Measurements from ENCODE around the gene ZBTB7C. TPM values are rescaled to one million over a fixed set of nuclear protein-coding genes. Genes with fewer than 3 reads are reported as not detected.

The ZBTB7C gene
- total RNA-seq, 1 donor from 2014 or later: 2.7 TPM

GRCh38 chr18:48159816-48160215 lies 249.4 kb downstream of the ZBTB7C start:
- Histone ChIP-seq H3K4me1 (peaks cover 28% of the 10 kb centered on the region), H3K9me3 (replicated peaks) (no peaks in the 10 kb centered on the region), H3K27me3 (ENCODE audit: low read depth) (no peaks in the 10 kb centered on the region), H3K4me3 (no peak overlapping the region), H3K27ac (replicated peaks) (no peak overlapping the region), H3K36me3 (no peaks in the 10 kb centered on the region)
- TF ChIP-seq, protein P1, sequence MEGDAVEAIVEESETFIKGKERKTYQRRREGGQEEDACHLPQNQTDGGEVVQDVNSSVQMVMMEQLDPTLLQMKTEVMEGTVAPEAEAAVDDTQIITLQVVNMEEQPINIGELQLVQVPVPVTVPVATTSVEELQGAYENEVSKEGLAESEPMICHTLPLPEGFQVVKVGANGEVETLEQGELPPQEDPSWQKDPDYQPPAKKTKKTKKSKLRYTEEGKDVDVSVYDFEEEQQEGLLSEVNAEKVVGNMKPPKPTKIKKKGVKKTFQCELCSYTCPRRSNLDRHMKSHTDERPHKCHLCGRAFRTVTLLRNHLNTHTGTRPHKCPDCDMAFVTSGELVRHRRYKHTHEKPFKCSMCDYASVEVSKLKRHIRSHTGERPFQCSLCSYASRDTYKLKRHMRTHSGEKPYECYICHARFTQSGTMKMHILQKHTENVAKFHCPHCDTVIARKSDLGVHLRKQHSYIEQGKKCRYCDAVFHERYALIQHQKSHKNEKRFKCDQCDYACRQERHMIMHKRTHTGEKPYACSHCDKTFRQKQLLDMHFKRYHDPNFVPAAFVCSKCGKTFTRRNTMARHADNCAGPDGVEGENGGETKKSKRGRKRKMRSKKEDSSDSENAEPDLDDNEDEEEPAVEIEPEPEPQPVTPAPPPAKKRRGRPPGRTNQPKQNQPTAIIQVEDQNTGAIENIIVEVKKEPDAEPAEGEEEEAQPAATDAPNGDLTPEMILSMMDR (IDR thresholded peaks at IDR 0.05; ENCODE audit: borderline replicate concordance): no peak
- no peak for DNase-seq
- intact Hi-C loops (cut with micrococcal nuclease): no loop called here

- Histone ChIP-seq H3K27ac (replicated peaks) (no peak overlapping the region), H3K4me3 (no peak overlapping the region), H3K27me3 (ENCODE audit: low read depth) (no peaks in the 10 kb centered on the region), H3K36me3 (no peaks in the 10 kb centered on the region), H3K4me1 (peaks cover 27% of the 10 kb centered on the region), H3K9me3 (replicated peaks) (no peaks in the 10 kb centered on the region)
- intact Hi-C loops (cut with micrococcal nuclease): no loop called here
- TF ChIP-seq, protein P1 (IDR thresholded peaks at IDR 0.05; ENCODE audit: borderline replicate concordance): no peak
- no peak for DNase-seq
Measured at GRCh38 chr18:48158721-48159120, 250.5 kb downstream of the ZBTB7C start.

- TF ChIP-seq, protein P1 (IDR thresholded peaks at IDR 0.05; ENCODE audit: borderline replicate concordance): no peak
- Histone ChIP-seq H3K27me3 (ENCODE audit: low read depth) (no peaks in the 10 kb centered on the region), H3K9me3 (replicated peaks) (no peaks in the 10 kb centered on the region), H3K27ac (replicated peaks) (no peak overlapping the region), H3K36me3 (no peaks in the 10 kb centered on the region), H3K4me1 (peaks cover 34% of the 10 kb centered on the region), H3K4me3 (no peak overlapping the region)
- intact Hi-C loops (cut with micrococcal nuclease): no loop called here
- no peak for DNase-seq
Measured at GRCh38 chr18:48157956-48158355, 251.2 kb downstream of the ZBTB7C start.

DNA sequence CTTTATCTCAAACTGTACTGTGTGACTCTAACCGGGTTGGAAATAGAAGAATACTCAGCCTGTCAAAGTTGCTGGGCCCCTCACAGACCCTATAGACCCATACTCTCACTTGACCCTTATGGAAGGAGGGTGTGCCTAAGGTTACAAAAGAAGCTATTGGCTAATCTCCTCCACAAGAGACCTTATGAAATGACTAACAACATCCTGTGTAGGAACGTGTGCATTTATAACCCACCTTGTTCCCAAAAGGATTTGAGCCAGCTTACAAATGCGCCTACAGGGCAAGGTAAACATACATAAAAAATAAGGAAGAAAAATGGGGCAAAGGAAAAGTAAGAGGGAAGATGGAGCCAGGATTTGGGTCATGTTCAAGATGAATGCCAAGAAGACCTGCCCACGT lies 253.3 kb downstream of the ZBTB7C start:
- TF ChIP-seq, protein P1 (IDR thresholded peaks at IDR 0.05; ENCODE audit: borderline replicate concordance): no peak
- Histone ChIP-seq H3K27ac (replicated peaks) (no peak overlapping the region), H3K27me3 (ENCODE audit: low read depth) (no peaks in the 10 kb centered on the region), H3K4me1 (peaks cover 24% of the 10 kb centered on the region), H3K9me3 (replicated peaks) (no peaks in the 10 kb centered on the region), H3K4me3 (no peak overlapping the region), H3K36me3 (no peaks in the 10 kb centered on the region)
- no peak for DNase-seq
- intact Hi-C loops (cut with micrococcal nuclease): no loop called here

GRCh38 chr18:48154828-48155227 lies 254.4 kb downstream of the ZBTB7C start:
- no peaks in the 10 kb centered on the region for H3K27me3 ChIP-seq (ENCODE audit: low read depth)
- H3K27ac ChIP-seq (replicated peaks): no peak overlapping the region

More at GRCh38 chr18:48154828-48155227, 254.4 kb downstream of the ZBTB7C start:
- Histone ChIP-seq H3K9me3 (replicated peaks) (no peaks in the 10 kb centered on the region), H3K36me3 (no peaks in the 10 kb centered on the region), H3K4me3 (no peak overlapping the region), H3K4me1 (peaks cover 21% of the 10 kb centered on the region)
- DNase-seq: no peak
- intact Hi-C loops (cut with micrococcal nuclease): no loop called here
- TF ChIP-seq, protein P1 (IDR thresholded peaks at IDR 0.05; ENCODE audit: borderline replicate concordance): no peak

Data from left ventricle myocardium inferior (tissue), 1 donor.